Parathyroid adenoma (tissue), 2 donors: Measurements from ENCODE around the gene PTTG1IP2.

Source experiments
- H2AFZ ChIP-seq: fragments of 300-600 bp; sonication (generic); one replicate; pipeline ENCODE4 v1.7.0; 2017; ENCODE audit warnings: antibody characterized with exemption, mild to moderate bottlenecking
- H3K27ac ChIP-seq: fragments of 300-600 bp; sonication (generic); one replicate; pipeline ENCODE4 v1.7.0; 2017
- H3K27me3 ChIP-seq: fragments of 300-600 bp; sonication (generic); one replicate; pipeline ENCODE4 v1.7.0; 2017; ENCODE audit warnings: low read length; ENCODE audit not compliant: control insufficient read depth, insufficient read depth
- H3K36me3 ChIP-seq: fragments of 300-600 bp; sonication (generic); one replicate; pipeline ENCODE4 v1.7.0; 2017; ENCODE audit warnings: low read length; ENCODE audit not compliant: control insufficient read depth, insufficient read depth
- H3K4me1 ChIP-seq: fragments of 300-600 bp; sonication (generic); one replicate; pipeline ENCODE4 v1.7.0; 2017; ENCODE audit warnings: control low read depth
- H3K4me2 ChIP-seq: fragments of 300-600 bp; sonication (generic); one replicate; pipeline ENCODE4 v1.7.0; 2017; ENCODE audit warnings: low read length
- H3K4me3 ChIP-seq: fragments of 300-600 bp; sonication (generic); one replicate; pipeline ENCODE4 v1.7.0; 2017; ENCODE audit warnings: low read depth, low read length
- H3K79me2 ChIP-seq: fragments of 300-600 bp; sonication (generic); one replicate; pipeline ENCODE4 v1.7.0; 2017; ENCODE audit warnings: control low read depth
- H3K9ac ChIP-seq: fragments of 300-600 bp; sonication (generic); one replicate; pipeline ENCODE4 v1.7.0; 2017; ENCODE audit warnings: mild to moderate bottlenecking
- H3K9me3 ChIP-seq: fragments of 300-600 bp; sonication (generic); one replicate; pipeline ENCODE4 v1.7.0; 2017; ENCODE audit warnings: low read length; ENCODE audit not compliant: control insufficient read depth
- TF ChIP-seq, protein P1 (sequence below): fragments of 300-600 bp; sonication (generic); IDR thresholded peaks from one replicate; pipeline ENCODE4 v1.7.0; 2017; ENCODE audit warnings: antibody characterized with exemption, mild to moderate bottlenecking
- donor health status: primary hyperparathyroidism.

Gene PTTG1IP2

DNA sequence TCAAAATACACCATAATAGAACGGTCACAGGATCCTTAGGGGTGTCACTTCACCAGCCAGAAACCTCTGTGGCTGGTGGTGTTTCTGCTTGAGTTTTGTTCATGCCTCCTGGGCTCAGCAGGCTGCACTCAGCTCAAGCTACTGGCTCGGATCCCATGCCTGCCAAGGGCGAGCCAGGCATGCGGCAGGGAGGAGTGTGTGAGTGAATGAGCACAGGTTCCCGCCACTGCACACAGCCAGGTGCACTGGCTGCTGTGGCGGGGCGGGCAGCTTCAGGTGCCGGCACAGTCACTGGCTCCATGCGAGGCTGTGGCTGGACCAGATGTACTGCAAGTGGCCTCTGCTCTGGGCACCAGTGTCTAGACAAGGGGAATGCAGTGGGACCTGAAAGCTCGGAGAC is 36.7 kb upstream of the PTTG1IP2 start:
- Histone ChIP-seq H3K4me3 (no peak overlapping the region), H3K4me1 (no peaks in the 10 kb centered on the region), H3K9ac (no peak overlapping the region), H3K4me2 (no peak overlapping the region), H2AFZ (no peak overlapping the region), H3K27me3 (no peaks in the 10 kb centered on the region), H3K36me3 (no peaks in the 10 kb centered on the region), H3K27ac (no peak overlapping the region), H3K79me2 (no peaks in the 10 kb centered on the region), H3K9me3 (no peaks in the 10 kb centered on the region)
- TF ChIP-seq, protein P1, sequence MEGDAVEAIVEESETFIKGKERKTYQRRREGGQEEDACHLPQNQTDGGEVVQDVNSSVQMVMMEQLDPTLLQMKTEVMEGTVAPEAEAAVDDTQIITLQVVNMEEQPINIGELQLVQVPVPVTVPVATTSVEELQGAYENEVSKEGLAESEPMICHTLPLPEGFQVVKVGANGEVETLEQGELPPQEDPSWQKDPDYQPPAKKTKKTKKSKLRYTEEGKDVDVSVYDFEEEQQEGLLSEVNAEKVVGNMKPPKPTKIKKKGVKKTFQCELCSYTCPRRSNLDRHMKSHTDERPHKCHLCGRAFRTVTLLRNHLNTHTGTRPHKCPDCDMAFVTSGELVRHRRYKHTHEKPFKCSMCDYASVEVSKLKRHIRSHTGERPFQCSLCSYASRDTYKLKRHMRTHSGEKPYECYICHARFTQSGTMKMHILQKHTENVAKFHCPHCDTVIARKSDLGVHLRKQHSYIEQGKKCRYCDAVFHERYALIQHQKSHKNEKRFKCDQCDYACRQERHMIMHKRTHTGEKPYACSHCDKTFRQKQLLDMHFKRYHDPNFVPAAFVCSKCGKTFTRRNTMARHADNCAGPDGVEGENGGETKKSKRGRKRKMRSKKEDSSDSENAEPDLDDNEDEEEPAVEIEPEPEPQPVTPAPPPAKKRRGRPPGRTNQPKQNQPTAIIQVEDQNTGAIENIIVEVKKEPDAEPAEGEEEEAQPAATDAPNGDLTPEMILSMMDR, result no peak

DNA sequence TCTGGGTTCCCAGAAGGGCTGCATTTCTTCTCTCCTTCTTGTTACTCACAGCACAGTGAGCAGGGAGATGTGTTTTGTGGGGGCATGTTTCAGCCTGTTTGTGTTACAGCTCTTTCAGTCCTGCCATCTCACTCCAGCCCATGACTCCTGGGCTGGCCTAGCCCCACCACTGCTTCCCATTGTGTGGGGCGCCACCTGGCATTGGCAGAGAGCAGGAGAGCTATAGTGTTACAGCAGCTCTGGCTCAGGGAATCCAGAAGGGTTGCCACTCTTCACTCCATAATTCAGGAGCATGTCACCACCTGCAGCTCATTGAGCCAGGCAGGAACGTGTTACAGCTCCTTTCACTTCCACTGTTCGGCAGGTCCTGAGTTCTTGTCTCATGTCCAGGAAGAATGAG is 36.2 kb upstream of the PTTG1IP2 start:
- Histone ChIP-seq H3K9me3 (no peaks in the 10 kb centered on the region), H3K36me3 (no peaks in the 10 kb centered on the region), H3K27ac (no peak overlapping the region), H3K4me2 (no peak overlapping the region), H3K4me3 (no peak overlapping the region), H3K27me3 (no peaks in the 10 kb centered on the region), H3K79me2 (no peaks in the 10 kb centered on the region), H2AFZ (no peak overlapping the region), H3K9ac (no peak overlapping the region), H3K4me1 (no peaks in the 10 kb centered on the region)
- TF ChIP-seq, protein P1, result no peak

DNA sequence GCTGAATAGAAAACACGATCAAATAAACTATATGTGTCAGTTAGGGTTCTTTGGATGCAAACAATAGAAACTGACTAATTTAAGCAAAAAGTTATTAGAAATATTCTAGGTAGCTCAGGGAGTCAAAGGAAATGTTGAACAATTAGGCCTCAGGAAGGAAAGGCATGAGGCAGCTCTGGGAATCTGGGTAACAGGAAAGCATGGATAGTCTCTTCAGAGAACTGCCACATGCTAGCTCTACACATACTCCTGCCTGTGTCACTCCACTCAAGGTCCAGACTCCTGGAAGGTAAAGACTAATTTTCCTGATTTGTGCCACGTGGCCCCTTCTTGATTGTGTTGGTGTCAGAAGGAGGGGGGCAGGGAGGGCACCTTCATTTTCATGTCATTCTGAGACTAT is 23.8 kb upstream of the PTTG1IP2 start:
- H2AFZ ChIP-seq, result no peak overlapping the region
- H3K4me3 ChIP-seq, result no peak overlapping the region
- TF ChIP-seq, protein P1, result no peak
- no peaks in the 10 kb centered on the region for H3K4me1 ChIP-seq
- H3K9ac ChIP-seq, result no peak overlapping the region
- no peaks in the 10 kb centered on the region for H3K79me2 ChIP-seq
- H3K9me3 ChIP-seq, result no peaks in the 10 kb centered on the region
- no peaks in the 10 kb centered on the region for H3K27me3 ChIP-seq
- H3K27ac ChIP-seq, result no peak overlapping the region
- H3K36me3 ChIP-seq, result no peaks in the 10 kb centered on the region
- H3K4me2 ChIP-seq, result no peak overlapping the region

DNA sequence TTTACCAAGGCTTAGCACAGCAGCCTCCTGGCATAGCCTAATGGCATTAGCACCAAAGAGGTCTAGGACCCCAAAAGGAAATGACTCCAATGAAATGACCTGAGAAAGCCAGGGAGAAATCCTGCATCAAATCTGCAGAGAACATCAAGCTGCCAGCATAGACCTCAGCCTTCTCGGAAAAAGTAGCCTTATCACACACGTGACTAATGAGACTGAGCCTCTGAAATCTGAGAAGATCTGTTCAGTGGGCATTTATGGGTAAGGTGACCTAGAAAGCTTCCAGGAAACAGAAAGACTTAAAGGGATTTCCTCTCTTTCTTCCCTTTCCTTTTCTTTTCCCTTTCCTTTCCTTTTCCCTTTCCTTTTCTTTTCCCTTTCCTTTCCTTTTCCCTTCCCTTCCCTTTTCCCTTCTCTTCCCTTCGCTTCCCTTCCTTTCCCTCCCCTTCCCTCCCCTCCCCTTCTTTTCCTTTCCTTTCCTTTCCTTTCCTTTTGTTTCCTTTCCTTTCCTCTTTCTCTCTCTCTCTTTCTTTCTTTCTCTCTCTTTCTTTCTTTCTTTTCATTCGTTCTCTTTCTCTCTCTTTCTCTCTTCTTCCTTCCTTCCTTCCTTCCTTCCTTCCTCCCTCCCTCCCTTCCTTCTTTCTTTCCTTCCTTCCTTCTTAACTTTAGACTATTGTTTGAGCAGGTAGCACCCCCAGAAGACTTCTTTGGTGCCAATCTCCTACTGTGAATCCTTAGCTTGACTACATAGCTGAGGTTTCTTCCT is 23.1 kb upstream of the PTTG1IP2 start:
- H3K27me3 ChIP-seq, result no peaks in the 10 kb centered on the region
- H3K9me3 ChIP-seq, result no peaks in the 10 kb centered on the region
- H3K4me3 ChIP-seq, result no peak overlapping the region
- H3K4me1 ChIP-seq, result no peaks in the 10 kb centered on the region
- H3K9ac ChIP-seq, result no peak overlapping the region
- no peaks in the 10 kb centered on the region for H3K36me3 ChIP-seq
- H3K79me2 ChIP-seq, result no peaks in the 10 kb centered on the region
- H3K4me2 ChIP-seq, result no peak overlapping the region
- H2AFZ ChIP-seq, result no peak overlapping the region
- H3K27ac ChIP-seq, result no peak overlapping the region
- TF ChIP-seq, protein P1, result no peak

DNA sequence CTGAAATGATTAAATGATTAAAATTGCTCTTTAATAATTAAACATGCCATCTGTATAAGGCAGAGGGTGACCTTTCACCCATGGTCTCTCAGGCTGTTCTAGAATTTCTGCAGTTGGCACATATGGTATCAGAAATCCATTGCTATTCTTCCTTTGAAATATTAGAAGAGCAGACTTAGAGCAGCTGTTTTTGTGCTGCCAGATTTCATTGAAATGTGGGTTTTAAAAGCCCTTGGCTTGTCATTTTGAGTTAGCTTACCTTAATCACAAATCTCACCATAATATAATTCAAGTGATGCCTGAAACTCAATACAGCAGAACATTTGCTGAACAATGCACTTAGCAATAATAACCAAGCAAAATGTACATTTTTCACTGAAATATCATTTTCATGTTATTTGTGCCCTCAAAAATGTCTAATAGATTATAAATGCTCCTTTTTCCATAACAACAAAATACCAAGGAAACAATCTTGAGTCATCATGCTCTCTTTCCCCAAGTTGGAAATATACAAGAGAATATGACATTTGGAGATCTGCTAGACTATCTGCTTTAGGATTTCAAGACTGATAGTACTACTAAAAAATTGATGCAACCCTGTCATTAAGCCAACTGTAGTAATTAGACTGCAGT is 16.1 kb upstream of the PTTG1IP2 start:
- Histone ChIP-seq H3K79me2 (no peaks in the 10 kb centered on the region), H2AFZ (peak overlapping the region; percentile 23), H3K4me3 (no peak overlapping the region), H3K9ac (no peak overlapping the region), H3K27me3 (no peaks in the 10 kb centered on the region), H3K9me3 (no peaks in the 10 kb centered on the region), H3K36me3 (no peaks in the 10 kb centered on the region), H3K27ac (peak overlapping the region; percentile 45), H3K4me2 (no peak overlapping the region), H3K4me1 (peaks cover 12% of the 10 kb centered on the region)
- TF ChIP-seq, protein P1, result no peak
